Measurements from ENCODE around the gene NT5C3B.

- TF ChIP-seq CTCF (IDR thresholded peaks at IDR 0.05) (no peak), POLR2A (IDR thresholded peaks at IDR 0.05) (no peak)
Observed at GRCh38 chr17:41800601-41801373, 35.2 kb downstream of the NT5C3B start.
